HS-5 (cell line): ENCODE measurements around the gene PDE7B.
"Not testable (repeated sequence)": the region's sequence is repeated elsewhere in the genome, so short reads cannot be mapped to it uniquely, and the experiment has no call there.

Experiments
- DNase-seq: peaks from one replicate; pipeline ENCODE4 v3.0.0-alpha.2; 2012; ENCODE audit warnings: low read depth

PDE7B gene

GRCh38 chr6:136188486-136188885 lies 337.0 kb downstream of the PDE7B start:
- no peak for DNase-seq

GRCh38 chr6:136189104-136189503 lies 337.6 kb downstream of the PDE7B start:
- DNase-seq = no peak

- no peak for DNase-seq
These were observed 340.3 kb downstream of the PDE7B start for GRCh38 chr6:136191606-136192312.

GRCh38 chr6:136192902-136193301 lies 341.4 kb downstream of the PDE7B start:
- DNase-seq = no peak

- no peak for DNase-seq
These were observed 350.2 kb downstream of the PDE7B start for GRCh38 chr6:136201732-136202131.

GRCh38 chr6:136208783-136209182 lies 357.3 kb downstream of the PDE7B start:
- no peak for DNase-seq

GRCh38 chr6:136209496-136209895 lies 358.0 kb downstream of the PDE7B start:
- no peak for DNase-seq

GRCh38 chr6:136210398-136211165 lies 359.1 kb downstream of the PDE7B start:
- no peak for DNase-seq

- DNase-seq = no peak
These were observed 361.1 kb downstream of the PDE7B start for GRCh38 chr6:136212608-136213007.

GRCh38 chr6:136213012-136213539 lies 361.6 kb downstream of the PDE7B start:
- no peak for DNase-seq

GRCh38 chr6:136213853-136214252 lies 362.4 kb downstream of the PDE7B start:
- DNase-seq = no peak

GRCh38 chr6:136216503-136217401 lies 365.3 kb downstream of the PDE7B start:
- DNase-seq = no peak

- DNase-seq = not testable (repeated sequence)
These were observed 373.5 kb downstream of the PDE7B start for GRCh38 chr6:136224974-136225373.

- no peak for DNase-seq
These were observed 374.0 kb downstream of the PDE7B start for GRCh38 chr6:136225496-136225895.

- DNase-seq = peak; percentile 41
These were observed 374.6 kb downstream of the PDE7B start for GRCh38 chr6:136226027-136226673.

GRCh38 chr6:136226674-136227377 lies 375.3 kb downstream of the PDE7B start:
- DNase-seq = no peak

GRCh38 chr6:136228814-136229213 lies 377.3 kb downstream of the PDE7B start:
- DNase-seq = no peak

- no peak for DNase-seq
These were observed 378.8 kb downstream of the PDE7B start for GRCh38 chr6:136230219-136230853.

- DNase-seq = no peak
These were observed 381.2 kb downstream of the PDE7B start for GRCh38 chr6:136232701-136233100.

- no peak for DNase-seq
These were observed 383.7 kb downstream of the PDE7B start for GRCh38 chr6:136235233-136235564.
